Measurements from ENCODE around the gene CHAC2. TPM values are rescaled to one million over a fixed set of nuclear protein-coding genes. Genes with fewer than 3 reads are reported as not detected.
A peak's percentile ranks its signal among the peaks of the same experiment; 100 is the strongest.
"Not testable (repeated sequence)": the region's sequence is repeated elsewhere in the genome, so short reads cannot be mapped to it uniquely, and the experiment has no call there.

CHAC2 gene
- total RNA-seq (2014; rRNA removed; shearing (Covaris generic)) = 17.2 and 26.6 TPM in 2 replicates

DNA sequence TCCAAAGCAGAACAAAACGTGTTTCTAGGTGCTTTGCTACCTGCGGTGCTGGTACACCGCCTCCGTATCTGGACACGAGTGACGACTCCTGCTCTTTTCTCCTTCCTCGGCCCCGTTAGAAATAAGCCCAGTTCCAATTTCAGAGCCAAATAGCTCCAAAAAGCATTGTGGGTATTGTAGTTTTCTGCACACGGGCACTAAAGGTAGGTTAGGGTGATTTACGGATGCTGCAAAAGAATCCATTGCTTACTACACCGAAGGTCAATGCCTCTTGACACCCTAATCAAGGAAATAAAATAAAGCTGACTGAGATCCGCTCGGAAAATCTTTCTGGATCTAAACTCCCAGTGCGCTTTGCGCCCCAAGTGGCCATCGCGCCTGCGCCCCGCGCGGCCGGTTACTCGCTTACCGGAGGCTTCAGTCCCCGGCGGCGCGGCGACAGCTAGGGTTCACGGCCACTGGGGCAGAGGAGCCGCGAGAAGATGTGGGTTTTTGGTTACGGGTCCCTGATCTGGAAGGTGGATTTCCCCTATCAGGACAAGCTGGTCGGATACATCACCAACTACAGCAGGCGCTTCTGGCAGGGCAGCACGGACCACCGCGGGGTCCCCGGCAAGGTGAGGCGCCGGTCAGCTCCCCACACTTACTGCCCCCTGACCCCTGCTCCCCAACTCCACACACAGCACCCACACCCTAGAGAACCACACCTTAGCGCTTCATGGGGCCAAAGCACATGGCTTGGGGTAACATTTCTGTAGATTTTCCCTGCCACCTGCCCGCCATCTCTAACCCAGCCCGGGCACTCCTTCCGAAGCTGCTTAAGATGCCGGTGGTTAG lies at the start of gene CHAC2:
Gene CHAC2 (plus strand): TSS at position 400 of the 837 bp plus-strand sequence. CDS start 83 bp downstream, at position 483.
- peak; percentile 89 for DNase-seq (ENCODE audit: low read depth)

DNA sequence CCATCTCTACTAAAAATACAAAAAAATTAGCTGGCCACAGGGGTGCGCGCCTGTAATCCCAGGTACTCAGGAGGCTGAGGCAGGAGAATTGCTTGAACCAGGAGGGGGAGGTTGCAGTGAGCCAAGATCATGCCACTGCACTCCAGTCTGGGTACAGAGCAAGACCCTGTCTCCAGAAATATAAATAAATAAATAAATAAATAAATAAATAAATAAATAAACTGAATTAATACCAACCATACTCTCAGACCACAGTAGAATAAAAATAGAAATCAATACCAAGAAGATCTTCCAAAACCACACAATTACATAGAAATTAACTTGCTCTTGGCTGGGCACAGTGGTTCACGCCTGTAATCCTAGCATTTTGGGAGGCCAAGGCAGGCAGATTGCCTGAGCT lies 46.7 kb upstream of the CHAC2 start:
- not testable (repeated sequence) for DNase-seq (ENCODE audit: low read depth)

- DNase-seq (ENCODE audit: low read depth) = no peak
These were observed 43.1 kb upstream of the CHAC2 start for GRCh38 chr2:53724536-53724935.

GRCh38 chr2:53725662-53726061 lies 41.9 kb upstream of the CHAC2 start:
- no peak for DNase-seq (ENCODE audit: low read depth)

GRCh38 chr2:53727921-53728320 lies 39.7 kb upstream of the CHAC2 start:
- no peak for DNase-seq (ENCODE audit: low read depth)

DNA sequence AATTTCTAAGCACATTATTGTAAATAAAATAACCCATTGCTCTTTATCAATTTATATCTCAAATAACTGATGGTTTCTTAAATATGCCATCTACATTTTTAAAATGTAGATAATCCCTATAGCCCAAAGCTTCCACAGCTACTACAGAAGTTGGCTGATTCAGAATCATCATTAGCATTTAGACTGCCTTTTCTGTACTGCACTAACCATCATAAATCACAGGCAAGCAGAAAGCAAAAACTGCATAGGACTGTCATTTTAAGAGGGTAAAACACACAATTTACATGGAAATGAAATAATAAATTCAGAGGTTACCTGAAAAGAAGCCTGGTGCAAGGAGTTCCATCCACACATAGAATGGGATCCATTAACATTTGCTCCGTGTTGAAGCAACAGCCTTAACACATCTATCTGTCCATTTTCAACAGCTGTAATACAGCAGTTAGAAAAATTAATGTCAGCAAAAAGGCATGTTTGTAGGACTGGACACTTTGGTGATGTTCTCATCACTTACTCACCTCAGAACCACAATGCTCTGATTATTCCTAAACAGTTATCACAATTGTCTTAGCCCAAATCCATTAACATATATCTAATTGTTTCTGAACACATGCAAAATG lies 38.4 kb upstream of the CHAC2 start:
- DNase-seq (ENCODE audit: low read depth) = no peak

DNA sequence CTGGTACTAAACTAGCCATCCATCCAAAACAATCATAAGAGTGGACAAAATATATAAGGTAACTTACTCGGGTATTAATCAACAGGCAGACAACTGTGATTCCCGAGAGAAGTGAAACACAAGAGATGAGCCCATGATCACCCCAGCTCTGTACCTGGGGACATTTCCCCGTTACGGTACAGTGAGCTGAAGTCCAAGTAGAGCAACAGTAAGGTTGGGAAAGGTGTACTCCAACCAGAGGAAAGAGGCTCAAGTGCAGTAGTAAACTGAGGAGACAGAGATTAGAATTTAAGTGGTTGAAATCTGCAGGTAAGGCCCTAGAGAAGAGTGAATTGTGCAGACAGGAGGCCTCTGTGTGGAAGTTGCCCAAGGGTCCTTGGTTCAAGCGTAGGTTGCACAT lies 30.5 kb upstream of the CHAC2 start:
- no peak for DNase-seq (ENCODE audit: low read depth)

- no peak for DNase-seq (ENCODE audit: low read depth)
These were observed 28.6 kb upstream of the CHAC2 start for GRCh38 chr2:53739032-53739431.

DNA sequence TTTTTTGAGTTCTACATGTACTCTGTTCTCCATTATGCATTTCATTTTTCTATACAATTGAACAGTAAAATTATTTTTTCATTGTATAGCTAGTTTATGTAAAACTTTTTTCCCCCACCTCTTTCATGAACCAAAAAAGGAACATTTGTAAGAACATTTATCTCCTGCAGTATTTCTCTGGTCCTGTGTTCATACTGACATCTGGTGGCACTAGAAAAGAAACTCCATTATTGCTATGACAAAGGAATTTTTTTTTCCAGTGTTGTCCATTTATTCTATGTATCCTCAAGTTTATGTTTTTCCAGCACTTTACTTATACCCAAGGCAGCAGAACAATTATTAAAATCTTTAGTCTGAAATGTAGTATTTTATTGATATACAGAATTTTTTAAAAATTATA lies 27.4 kb upstream of the CHAC2 start:
- DNase-seq (ENCODE audit: low read depth) = no peak

- no peak for DNase-seq (ENCODE audit: low read depth)
These were observed 23.1 kb upstream of the CHAC2 start for GRCh38 chr2:53744395-53745065.

DNA sequence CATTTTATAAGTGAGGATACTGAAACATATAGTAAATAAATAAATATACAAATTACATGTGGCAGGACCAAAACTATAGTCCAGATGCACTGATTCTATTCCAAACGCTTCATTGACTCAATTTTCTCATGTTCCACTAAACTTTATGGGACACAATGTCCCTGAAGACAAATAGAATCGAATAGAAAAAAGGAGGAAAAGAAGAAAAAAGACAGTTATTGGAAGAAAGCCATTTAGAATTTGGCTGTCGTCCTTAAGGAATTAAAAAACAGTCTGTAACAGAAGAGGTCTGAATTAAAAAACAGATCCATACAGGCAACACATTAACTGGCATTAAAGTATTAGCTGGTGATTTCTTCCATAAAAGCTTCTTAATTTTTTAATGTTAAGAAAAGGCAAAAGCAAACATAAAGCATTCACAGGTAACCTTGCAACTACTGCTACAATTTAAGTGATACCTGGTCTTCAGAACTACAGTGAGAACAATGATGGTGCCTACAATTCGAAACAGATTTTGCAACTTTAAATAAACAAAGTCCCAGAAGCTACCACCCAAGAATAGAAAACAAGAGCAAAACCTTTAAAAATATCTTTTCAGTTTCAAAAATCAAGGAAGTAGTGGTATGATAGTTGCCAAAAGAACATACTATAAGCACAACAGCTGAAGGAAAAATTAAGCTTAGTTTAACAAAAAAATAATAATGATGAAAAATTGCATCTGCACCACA lies 17.4 kb upstream of the CHAC2 start:
- DNase-seq (ENCODE audit: low read depth) = no peak

DNA sequence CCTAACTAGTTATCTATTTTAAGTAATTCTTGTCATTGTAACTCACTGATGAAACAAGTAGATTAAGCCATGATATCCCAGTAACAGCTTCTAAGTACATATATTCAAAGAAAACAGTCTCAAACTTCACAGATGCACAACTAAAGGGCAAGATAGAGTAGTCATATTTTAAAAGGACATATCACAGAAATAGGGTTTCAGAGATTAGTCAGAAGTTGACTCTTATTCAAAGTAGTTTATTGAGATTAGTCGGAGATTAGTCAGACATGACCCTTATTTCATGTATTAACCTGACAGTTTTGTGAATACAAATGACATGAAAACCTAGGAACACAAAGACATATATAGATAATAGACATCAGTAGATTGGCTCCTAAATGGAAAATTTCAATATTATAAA lies 15.9 kb upstream of the CHAC2 start:
- DNase-seq (ENCODE audit: low read depth) = no peak

GRCh38 chr2:53752385-53752784 lies 15.2 kb upstream of the CHAC2 start:
- no peak for DNase-seq (ENCODE audit: low read depth)

DNA sequence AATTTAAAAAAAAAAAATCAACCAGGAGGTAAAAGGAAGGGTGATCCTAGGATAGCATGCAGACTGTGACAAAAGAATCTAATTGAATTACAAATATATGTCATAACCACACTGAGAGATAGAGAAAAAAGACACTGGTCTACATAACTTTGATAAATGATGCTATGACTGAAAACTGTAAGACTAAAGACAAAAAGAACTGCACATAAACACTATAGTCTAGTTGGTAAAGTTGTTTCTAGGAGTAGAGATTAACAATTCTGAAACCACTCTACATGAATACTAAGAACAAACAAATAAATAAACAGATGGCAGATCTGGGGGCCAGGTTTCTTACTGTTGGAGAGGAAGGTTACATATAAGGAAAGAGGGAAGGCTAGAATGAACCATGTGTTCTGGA lies 14.6 kb upstream of the CHAC2 start:
- DNase-seq (ENCODE audit: low read depth) = no peak

DNA sequence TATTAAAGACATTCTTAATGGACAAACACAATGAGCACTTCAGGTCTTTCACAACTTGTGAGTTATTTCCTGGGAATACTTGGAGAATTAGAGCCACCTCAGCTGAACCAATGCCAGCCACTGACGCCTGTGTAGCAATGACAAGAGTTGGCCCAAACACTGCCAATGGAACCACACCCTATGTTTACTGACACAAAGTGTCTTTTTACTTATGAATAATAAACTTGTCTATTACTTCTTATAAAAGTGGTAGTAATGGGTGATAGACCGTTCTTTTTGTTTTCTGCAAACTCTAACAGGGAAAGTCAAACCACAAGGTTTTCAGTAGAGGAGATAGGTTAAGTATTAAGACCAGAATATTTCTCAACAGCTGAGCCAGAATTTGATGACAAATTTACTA lies 12.5 kb upstream of the CHAC2 start:
- DNase-seq (ENCODE audit: low read depth) = no peak

DNA sequence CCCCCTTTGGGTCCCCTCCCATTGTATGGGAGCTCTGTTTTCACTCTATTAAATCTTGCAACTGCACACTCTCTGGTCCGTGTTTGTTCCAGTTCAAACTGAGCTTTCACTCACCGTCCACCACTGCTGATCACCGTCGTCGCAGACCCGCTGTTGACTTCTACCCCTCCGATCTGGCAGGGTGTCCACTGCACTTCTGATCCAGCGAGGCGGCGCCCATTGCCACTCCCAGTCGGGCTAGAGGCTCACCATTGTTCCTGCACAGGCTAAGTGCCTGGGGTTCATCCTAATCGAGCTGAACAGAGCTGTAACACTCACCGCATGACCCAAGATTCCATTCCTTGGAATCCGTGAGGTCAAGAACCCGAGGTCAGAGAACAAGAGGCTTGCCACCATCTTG lies 11.0 kb upstream of the CHAC2 start:
- DNase-seq (ENCODE audit: low read depth) = no peak

DNA sequence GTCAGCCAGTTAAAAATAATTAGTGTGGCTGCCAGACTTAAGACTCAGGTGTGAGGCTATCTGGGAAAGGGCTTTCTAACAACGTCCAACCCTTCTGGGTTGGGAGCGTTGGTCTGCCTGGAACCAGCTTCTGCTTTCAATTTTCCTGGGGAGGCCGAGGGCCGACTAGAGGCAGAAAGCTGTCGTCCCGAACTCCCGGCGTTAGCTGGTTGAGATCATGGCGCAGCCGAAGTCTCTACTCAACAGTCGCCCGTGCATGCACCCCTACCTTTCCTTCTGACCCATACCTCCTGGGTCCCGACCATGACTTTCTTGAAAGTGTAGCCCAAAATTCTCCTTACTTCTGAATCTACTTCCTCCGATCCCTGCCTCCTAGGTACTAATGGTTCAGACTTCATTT lies 10.4 kb upstream of the CHAC2 start:
- not testable (repeated sequence) for DNase-seq (ENCODE audit: low read depth)

DNA sequence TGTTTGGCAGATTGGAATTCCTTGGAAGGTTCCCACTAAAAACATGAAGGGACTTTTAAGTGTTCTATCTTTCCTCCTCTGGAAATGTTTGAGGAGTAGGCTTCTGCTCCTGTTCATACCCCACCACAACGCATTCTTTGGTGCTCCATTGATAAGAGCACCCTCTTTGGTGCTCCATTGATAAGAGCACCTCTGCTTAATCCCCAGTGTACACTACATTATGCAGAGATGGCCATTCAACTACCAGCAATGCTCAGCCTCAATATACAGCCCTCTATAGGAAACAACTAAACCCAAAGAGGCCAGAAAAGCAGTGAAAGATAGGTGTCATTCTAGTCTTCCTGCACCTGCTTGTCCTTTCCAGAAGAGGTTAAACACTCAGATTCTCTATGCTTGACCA lies 1.8 kb upstream of the CHAC2 start:
- no peak for DNase-seq (ENCODE audit: low read depth)

DNA sequence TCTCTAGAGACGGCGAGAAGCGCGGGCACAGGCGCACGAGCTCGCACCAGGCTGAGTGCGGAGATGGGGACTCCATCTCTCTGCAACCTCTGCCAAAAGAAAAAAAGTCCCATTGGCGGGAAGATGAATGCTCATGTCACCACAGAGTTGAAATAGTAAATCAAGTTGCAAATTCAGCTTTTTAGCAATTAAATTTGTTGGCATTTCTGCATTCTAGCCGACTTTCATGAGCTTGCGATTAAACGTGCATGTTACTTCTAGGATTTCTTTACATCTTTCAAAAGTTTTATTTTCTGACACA lies 588 bp downstream of the CHAC2 start:
- DNase-seq (ENCODE audit: low read depth) = peak; percentile 60

GRCh38 chr2:53769318-53769945 lies 1.8 kb downstream of the CHAC2 start:
- DNase-seq (ENCODE audit: low read depth) = no peak

DNA sequence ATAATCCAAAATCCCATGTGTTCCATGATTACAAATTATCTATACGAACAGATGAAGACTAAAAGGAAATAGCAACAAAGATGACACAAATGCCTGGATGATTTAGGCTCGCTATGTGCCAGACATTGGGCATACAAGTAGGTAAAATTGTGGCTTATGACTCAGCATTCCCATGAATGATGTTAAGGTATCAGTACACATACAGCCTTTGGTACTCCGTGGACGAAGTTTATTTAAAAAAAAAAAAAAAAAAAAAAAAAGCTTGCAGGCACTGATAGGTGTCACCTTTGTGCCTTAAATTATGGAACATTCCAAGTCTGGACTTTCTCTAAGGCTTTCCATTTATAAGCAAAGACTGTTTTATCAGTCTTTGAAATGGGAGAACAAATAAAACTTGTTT lies 2.7 kb downstream of the CHAC2 start:
- peak; percentile 8 for DNase-seq (ENCODE audit: low read depth)

- DNase-seq (ENCODE audit: low read depth) = no peak
These were observed 9.5 kb downstream of the CHAC2 start for GRCh38 chr2:53777134-53777533.
